Peyer's patch (tissue), 4 donors: ENCODE data around the gene PSAT1. TPM values are rescaled to one million over a fixed set of nuclear protein-coding genes. Genes with fewer than 3 reads are reported as not detected.

Experiments used
- DNase-seq, 3 donors: peaks; one replicate each; pipeline ENCODE4 v3.0.0-alpha.2; 2017 to 2019
- H3K27ac ChIP-seq, 4 donors: fragments of 200-600 bp; sonication (generic); one replicate each; pipeline ENCODE4 v1.5.1; 2016 to 2019
- H3K27me3 ChIP-seq, 2 donors: fragments of 200-600 bp; sonication (generic); one replicate each; pipeline ENCODE4 v1.5.1; 2019
- H3K36me3 ChIP-seq, 3 donors: fragments of 200-600 bp; sonication (generic); one replicate each; pipeline ENCODE4 v1.5.1; 2016 to 2019
- H3K4me1 ChIP-seq, 4 donors: fragments of 200-600 bp; sonication (generic); one replicate each; pipeline ENCODE4 v1.5.1; 2016 to 2019
- H3K4me3 ChIP-seq, 4 donors: fragments of 200-600 bp; sonication (generic); 1 replicate in 3 of 4; 2 replicates in 1 of 4; pipeline ENCODE4 v1.5.1; 2016 to 2019; ENCODE audit warnings: mild to moderate bottlenecking in 1 of 4
- H3K9me3 ChIP-seq, 4 donors: fragments of 200-600 bp; sonication (generic); one replicate each; pipeline ENCODE4 v1.5.1; 2016 to 2019; ENCODE audit warnings: mild to moderate bottlenecking in 1 of 4
- POLR2A ChIP-seq, 2 donors: fragments of 450-650 bp; IDR thresholded peaks; one replicate each; pipeline ENCODE4 v1.5.1; 2017; ENCODE audit warnings: antibody characterized with exemption in 2 of 2, mild to moderate bottlenecking in 2 of 2, moderate library complexity in 2 of 2
- total RNA-seq, 4 donors: library from RNA; depleted of rRNA; stranded (reverse); fragments of >200 nt; gene quantifications; one replicate each; pipeline ENCODE4 v1.1.0, GENCODE V29; 2016
- TF ChIP-seq, protein P1 (sequence below), 6 experiments: fragments of 450-650 bp in 4 of 6; fragments of 200-600 bp in 2 of 6; sonication (generic) in 1 of 6; IDR thresholded peaks; one replicate each; pipeline ENCODE4 v1.5.1; 2017 to 2019; ENCODE audit warnings: antibody characterized with exemption in 6 of 6, mild to moderate bottlenecking in 3 of 6, moderate library complexity in 1 of 6

The PSAT1 gene
- total RNA-seq, 4 donors from 2014 or later = 1.0 to 2.4 (median 1.7) TPM

GRCh38 chr9:78294290-78295176 lies 2.4 kb upstream of the PSAT1 start:
- no peak overlapping the region for H3K27ac ChIP-seq
- DNase-seq = no peak
- TF ChIP-seq, protein P1, sequence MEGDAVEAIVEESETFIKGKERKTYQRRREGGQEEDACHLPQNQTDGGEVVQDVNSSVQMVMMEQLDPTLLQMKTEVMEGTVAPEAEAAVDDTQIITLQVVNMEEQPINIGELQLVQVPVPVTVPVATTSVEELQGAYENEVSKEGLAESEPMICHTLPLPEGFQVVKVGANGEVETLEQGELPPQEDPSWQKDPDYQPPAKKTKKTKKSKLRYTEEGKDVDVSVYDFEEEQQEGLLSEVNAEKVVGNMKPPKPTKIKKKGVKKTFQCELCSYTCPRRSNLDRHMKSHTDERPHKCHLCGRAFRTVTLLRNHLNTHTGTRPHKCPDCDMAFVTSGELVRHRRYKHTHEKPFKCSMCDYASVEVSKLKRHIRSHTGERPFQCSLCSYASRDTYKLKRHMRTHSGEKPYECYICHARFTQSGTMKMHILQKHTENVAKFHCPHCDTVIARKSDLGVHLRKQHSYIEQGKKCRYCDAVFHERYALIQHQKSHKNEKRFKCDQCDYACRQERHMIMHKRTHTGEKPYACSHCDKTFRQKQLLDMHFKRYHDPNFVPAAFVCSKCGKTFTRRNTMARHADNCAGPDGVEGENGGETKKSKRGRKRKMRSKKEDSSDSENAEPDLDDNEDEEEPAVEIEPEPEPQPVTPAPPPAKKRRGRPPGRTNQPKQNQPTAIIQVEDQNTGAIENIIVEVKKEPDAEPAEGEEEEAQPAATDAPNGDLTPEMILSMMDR (IDR thresholded peaks at IDR 0.05) = no peak
- no peak for TF ChIP-seq POLR2A (IDR thresholded peaks at IDR 0.05)

GRCh38 chr9:78295177-78295575 lies 1.7 kb upstream of the PSAT1 start:
- DNase-seq = no peak
- H3K4me1 ChIP-seq = peaks cover 0 to 22% (median 7%) of the 10 kb centered on the region in 4 donors
- no peak overlapping the region for H3K4me3 ChIP-seq
- no peaks in the 10 kb centered on the region for H3K27me3 ChIP-seq
- TF ChIP-seq POLR2A (IDR thresholded peaks at IDR 0.05) = no peak
- TF ChIP-seq, protein P1 (IDR thresholded peaks at IDR 0.05) = no peak
- no peaks in the 10 kb centered on the region for H3K9me3 ChIP-seq
- H3K36me3 ChIP-seq = no peaks in the 10 kb centered on the region
- no peak overlapping the region for H3K27ac ChIP-seq

More at GRCh38 chr9:78294290-78295176, 2.4 kb upstream of the PSAT1 start:
- Histone ChIP-seq H3K4me1 (peaks cover 0 to 22% (median 7%) of the 10 kb centered on the region in 4 donors), H3K36me3 (no peaks in the 10 kb centered on the region), H3K9me3 (no peaks in the 10 kb centered on the region), H3K27me3 (no peaks in the 10 kb centered on the region), H3K4me3 (no peak overlapping the region)

DNA sequence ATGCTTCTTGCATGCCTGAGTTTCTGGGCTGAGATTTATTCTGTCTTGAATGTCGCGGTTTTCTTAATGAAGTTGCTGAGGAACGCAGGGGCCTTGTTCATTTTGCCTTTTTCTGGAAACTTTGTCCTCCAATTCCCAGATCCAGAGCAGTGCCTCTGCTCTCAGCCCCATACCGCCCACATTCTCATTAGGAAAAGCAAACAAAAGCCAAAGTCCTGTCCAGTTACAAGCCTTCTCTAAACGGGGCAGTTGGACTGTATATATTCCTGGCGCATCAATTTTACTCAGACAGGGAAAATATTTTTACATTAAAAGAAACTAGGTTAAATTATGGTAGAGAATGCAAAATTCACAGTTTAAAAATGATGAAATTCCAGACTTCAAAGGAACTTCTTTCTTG lies 1.2 kb upstream of the PSAT1 start:
- H3K9me3 ChIP-seq = no peaks in the 10 kb centered on the region
- H3K27ac ChIP-seq = no peak overlapping the region
- peak overlapping the region in 2 of 4 donors; percentile 53 for H3K4me3 ChIP-seq
- no peaks in the 10 kb centered on the region for H3K36me3 ChIP-seq
- TF ChIP-seq POLR2A (IDR thresholded peaks at IDR 0.05) = no peak
- TF ChIP-seq, protein P1 (IDR thresholded peaks at IDR 0.05) = no peak
- no peaks in the 10 kb centered on the region for H3K27me3 ChIP-seq
- H3K4me1 ChIP-seq = peaks cover 0 to 22% (median 7%) of the 10 kb centered on the region in 4 donors
- no peak for DNase-seq

DNA sequence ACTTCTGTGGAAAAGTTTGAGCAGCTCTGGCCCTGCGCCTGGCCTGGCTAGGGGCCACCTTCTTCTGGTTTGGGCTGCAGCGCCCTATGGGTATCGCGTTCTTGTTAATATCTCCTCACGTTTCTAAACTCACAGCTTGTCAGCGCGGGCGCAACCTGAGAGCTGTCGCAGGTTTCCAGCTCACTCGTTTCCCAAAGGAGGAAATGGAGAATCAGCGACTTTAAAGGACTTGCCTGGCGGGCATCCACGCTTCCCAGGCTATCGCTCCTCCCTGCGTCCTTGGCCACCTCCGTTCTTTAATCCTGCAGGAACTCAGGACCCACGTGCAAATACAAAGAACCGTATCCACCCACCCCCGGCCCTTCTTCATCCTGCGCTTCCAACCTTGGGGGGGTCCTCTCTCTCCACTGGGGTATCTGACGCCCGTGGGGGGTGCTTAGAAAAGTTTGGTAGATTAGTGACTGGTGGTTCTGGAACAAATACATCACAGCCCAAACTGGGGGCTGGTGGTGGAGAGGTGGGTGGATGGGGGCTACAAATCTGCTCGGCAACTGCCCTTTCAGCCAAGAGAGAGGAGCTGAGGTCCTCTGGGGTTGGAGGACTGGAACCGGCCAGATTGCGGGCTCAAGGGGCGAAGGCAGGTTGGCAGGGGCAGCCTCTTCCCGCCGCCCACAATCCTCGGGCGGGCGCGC lies 578 bp upstream of the PSAT1 start:
- Histone ChIP-seq H3K4me3 (peak overlapping the region; percentile 48 to 60 (median 53)), H3K9me3 (no peaks in the 10 kb centered on the region), H3K27ac (peak overlapping the region in 2 of 4 donors; percentile 23 to 40), H3K4me1 (peaks cover 0 to 22% (median 7%) of the 10 kb centered on the region in 4 donors), H3K27me3 (no peaks in the 10 kb centered on the region), H3K36me3 (no peaks in the 10 kb centered on the region)
- peak in 2 of 3 donors; percentile 46 to 50 for DNase-seq
- TF ChIP-seq, protein P1 (IDR thresholded peaks at IDR 0.05) = no peak
- TF ChIP-seq POLR2A (IDR thresholded peaks at IDR 0.05) = no peak

DNA sequence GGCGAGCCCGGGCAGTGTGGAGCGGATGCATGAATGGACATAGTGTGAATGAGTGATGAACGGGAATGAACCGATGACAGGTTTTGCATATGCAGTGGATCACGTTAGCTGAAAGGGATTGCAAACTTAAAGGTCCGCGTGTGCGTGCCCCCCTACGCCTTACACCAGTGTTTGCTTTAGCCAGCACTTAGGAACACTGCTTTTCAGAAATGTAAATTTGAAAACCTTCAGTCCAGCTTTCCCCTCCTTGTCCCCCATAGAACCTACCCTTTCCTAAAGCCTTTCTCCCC lies 692 bp downstream of the PSAT1 start:
- no peak for DNase-seq
- TF ChIP-seq, protein P1 (IDR thresholded peaks at IDR 0.05) = no peak
- no peak for TF ChIP-seq POLR2A (IDR thresholded peaks at IDR 0.05)
- peak overlapping the region in 1 of 4 donors; percentile 62 for H3K27ac ChIP-seq
- H3K4me3 ChIP-seq = peak overlapping the region; percentile 48 to 60 (median 53)
- no peaks in the 10 kb centered on the region for H3K9me3 ChIP-seq
- no peaks in the 10 kb centered on the region for H3K27me3 ChIP-seq
- peaks cover 0 to 22% (median 7%) of the 10 kb centered on the region in 4 donors for H3K4me1 ChIP-seq
- no peaks in the 10 kb centered on the region for H3K36me3 ChIP-seq
